GM23338 (cell line): Measurements from ENCODE around the gene TAF1L.

ENCODE experiments used
- CREB1 ChIP-seq: fragments of 250-450 bp; sonication (Bioruptor Pico); IDR thresholded peaks from 2 replicates; pipeline ENCODE4 v1.5.0; 2020; ENCODE audit warnings: low read depth, mild to moderate bottlenecking, moderate library complexity
- EZH2 ChIP-seq: fragments of 200-600 bp; sonication (generic); IDR thresholded peaks from one replicate; pipeline ENCODE4 v1.8.0; 2017; ENCODE audit warnings: antibody characterized with exemption, mild to moderate bottlenecking, low read depth; ENCODE audit not compliant: unreplicated experiment
- EZH2phosphoT487 ChIP-seq: fragments of 200-600 bp; sonication (generic); IDR thresholded peaks from one replicate; pipeline ENCODE4 v1.8.1; 2018; ENCODE audit warnings: antibody characterized with exemption; ENCODE audit not compliant: unreplicated experiment
- JUNB ChIP-seq: IDR thresholded peaks from one replicate; pipeline ENCODE4 v1.6.1; 2016; ENCODE audit warnings: antibody characterized with exemption; ENCODE audit not compliant: unreplicated experiment
- POLR2AphosphoS5 ChIP-seq: IDR thresholded peaks from 2 replicates; pipeline ENCODE4 v1.6.1; 2016; ENCODE audit warnings: antibody characterized with exemption, low read depth
- ZNF114 ChIP-seq: fragments of 250-450 bp; sonication (Bioruptor Pico); IDR thresholded peaks from 2 replicates; pipeline ENCODE4 v1.5.0; 2020; ENCODE audit warnings: mild to moderate bottlenecking, moderate library complexity
- ZNF331 ChIP-seq: fragments of 250-450 bp; sonication (Bioruptor Pico); IDR thresholded peaks from 2 replicates; pipeline ENCODE4 v1.5.0; 2020; ENCODE audit warnings: low read depth, mild to moderate bottlenecking, moderate library complexity
- TF ChIP-seq, protein P1 (sequence below), 2 experiments: fragments of 200-600 bp in 1 of 2; sonication (generic) in 1 of 2; conservative IDR thresholded peaks; 2 replicates each; pipeline versions ENCODE4 v1.5.1 to v1.6.1; 2016 to 2017; ENCODE audit warnings: antibody characterized with exemption in 2 of 2, low read depth in 2 of 2, mild to moderate bottlenecking in 2 of 2, moderate library complexity in 1 of 2
- TF ChIP-seq, protein P2 (sequence below): IDR thresholded peaks from one replicate; pipeline ENCODE4 v1.6.1; 2018; ENCODE audit warnings: antibody characterized with exemption; ENCODE audit not compliant: unreplicated experiment
- TF ChIP-seq, protein P3 (sequence below): IDR thresholded peaks from 2 replicates; pipeline ENCODE4 v1.6.1; 2016; ENCODE audit warnings: antibody characterized with exemption

DNA sequence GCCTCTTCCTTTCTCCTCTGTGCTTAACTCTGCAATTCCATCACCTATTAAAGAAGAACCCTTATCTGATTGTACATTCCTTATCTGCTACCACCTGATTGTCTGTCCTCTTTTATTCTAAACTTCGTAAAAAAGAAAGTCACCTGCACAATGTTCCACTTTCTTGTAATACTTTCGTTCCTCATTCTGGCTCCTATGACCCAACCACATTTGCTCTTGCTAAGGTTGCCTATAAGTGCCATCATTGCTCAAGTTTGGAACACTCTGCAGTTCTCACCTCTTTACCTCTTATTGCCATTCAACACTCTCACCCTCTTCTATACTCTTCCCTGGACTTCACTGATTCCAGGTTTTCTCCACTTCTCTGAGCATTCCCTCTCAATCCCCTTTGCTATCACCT lies 10.1 kb downstream of the TAF1L start:
- TF ChIP-seq, protein P1, sequence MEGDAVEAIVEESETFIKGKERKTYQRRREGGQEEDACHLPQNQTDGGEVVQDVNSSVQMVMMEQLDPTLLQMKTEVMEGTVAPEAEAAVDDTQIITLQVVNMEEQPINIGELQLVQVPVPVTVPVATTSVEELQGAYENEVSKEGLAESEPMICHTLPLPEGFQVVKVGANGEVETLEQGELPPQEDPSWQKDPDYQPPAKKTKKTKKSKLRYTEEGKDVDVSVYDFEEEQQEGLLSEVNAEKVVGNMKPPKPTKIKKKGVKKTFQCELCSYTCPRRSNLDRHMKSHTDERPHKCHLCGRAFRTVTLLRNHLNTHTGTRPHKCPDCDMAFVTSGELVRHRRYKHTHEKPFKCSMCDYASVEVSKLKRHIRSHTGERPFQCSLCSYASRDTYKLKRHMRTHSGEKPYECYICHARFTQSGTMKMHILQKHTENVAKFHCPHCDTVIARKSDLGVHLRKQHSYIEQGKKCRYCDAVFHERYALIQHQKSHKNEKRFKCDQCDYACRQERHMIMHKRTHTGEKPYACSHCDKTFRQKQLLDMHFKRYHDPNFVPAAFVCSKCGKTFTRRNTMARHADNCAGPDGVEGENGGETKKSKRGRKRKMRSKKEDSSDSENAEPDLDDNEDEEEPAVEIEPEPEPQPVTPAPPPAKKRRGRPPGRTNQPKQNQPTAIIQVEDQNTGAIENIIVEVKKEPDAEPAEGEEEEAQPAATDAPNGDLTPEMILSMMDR (conservative IDR thresholded peaks at IDR 0.05; ENCODE audit: low read depth in 2 of 2): no peak
- TF ChIP-seq ZNF114 (CRISPR knock-in tag) (no peak), POLR2AphosphoS5 (no peak), JUNB (no peak), EZH2 (no peak), EZH2phosphoT487 (no peak), CREB1 (no peak), ZNF331 (CRISPR knock-in tag) (no peak)
- TF ChIP-seq, protein P2, sequence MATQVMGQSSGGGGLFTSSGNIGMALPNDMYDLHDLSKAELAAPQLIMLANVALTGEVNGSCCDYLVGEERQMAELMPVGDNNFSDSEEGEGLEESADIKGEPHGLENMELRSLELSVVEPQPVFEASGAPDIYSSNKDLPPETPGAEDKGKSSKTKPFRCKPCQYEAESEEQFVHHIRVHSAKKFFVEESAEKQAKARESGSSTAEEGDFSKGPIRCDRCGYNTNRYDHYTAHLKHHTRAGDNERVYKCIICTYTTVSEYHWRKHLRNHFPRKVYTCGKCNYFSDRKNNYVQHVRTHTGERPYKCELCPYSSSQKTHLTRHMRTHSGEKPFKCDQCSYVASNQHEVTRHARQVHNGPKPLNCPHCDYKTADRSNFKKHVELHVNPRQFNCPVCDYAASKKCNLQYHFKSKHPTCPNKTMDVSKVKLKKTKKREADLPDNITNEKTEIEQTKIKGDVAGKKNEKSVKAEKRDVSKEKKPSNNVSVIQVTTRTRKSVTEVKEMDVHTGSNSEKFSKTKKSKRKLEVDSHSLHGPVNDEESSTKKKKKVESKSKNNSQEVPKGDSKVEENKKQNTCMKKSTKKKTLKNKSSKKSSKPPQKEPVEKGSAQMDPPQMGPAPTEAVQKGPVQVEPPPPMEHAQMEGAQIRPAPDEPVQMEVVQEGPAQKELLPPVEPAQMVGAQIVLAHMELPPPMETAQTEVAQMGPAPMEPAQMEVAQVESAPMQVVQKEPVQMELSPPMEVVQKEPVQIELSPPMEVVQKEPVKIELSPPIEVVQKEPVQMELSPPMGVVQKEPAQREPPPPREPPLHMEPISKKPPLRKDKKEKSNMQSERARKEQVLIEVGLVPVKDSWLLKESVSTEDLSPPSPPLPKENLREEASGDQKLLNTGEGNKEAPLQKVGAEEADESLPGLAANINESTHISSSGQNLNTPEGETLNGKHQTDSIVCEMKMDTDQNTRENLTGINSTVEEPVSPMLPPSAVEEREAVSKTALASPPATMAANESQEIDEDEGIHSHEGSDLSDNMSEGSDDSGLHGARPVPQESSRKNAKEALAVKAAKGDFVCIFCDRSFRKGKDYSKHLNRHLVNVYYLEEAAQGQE: no peak
- TF ChIP-seq, protein P3, sequence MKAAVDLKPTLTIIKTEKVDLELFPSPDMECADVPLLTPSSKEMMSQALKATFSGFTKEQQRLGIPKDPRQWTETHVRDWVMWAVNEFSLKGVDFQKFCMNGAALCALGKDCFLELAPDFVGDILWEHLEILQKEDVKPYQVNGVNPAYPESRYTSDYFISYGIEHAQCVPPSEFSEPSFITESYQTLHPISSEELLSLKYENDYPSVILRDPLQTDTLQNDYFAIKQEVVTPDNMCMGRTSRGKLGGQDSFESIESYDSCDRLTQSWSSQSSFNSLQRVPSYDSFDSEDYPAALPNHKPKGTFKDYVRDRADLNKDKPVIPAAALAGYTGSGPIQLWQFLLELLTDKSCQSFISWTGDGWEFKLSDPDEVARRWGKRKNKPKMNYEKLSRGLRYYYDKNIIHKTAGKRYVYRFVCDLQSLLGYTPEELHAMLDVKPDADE: no peak
